ENCODE results near the gene DNAAF6.
"Not testable (repeated sequence)": the region's sequence is repeated elsewhere in the genome, so short reads cannot be mapped to it uniquely, and the experiment has no call there.

The DNAAF6 gene

DNA sequence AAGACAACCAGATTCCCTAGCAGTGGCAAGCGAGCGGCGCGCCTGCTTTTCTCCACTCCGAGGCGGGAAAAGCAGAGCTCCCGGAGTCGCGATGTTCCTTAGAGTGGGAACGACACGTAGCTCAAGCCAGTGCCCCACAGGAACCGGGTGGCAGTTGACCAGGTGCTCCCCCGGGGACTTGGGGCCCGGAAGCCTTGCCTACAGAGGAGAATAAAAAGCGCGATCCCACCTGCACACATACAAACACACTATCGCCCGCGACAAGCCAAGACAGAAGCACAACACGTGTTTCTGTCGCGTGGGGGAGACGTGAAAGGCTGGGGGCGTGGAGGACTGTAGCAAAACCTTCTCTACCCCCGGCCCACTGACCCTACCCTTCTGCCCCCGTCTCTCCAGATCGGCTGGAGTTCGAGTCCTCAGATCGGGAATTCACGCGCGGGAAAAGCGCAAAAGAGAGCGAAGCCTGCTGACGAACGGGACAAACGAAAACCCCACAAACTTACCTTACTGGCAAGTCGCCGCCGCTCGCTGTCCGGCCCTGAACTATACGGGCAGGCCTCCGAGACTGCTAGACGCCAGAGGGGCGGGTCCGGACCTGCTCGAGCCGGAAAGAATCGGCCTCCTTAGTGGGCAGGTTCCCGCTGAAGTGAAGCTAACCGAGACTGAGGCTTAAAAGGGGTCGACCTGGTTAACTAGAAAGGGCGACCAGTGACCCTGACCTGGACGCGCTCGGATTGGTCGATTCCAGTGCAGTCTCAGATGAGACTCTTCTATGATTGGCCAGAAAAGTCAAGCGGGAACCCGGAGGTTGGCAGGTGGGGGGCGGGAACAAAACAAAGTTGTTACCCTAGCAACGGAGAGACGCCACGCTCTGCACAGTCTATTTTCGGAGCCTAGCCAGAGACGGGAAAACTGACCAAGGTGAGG, at the start of gene DNAAF6, which contains the start of gene NUP62CL:
Gene DNAAF6 (plus strand): TSS at position 842 of the 927 bp plus-strand sequence. CDS start 6,265 bp downstream, outside the sequence.
Gene NUP62CL (minus strand): TSS at position 664 of the 927 bp plus-strand sequence. CDS start 31,287 bp downstream, outside the sequence.
- peaks cover 0 to 2% of the 10 kb centered on the region in 2 donors for H3K4me1 ChIP-seq (ENCODE audit: control insufficient read depth in 1 of 2, insufficient read depth in 2 of 2, low read length in 2 of 2)
- H3K27me3 ChIP-seq (ENCODE audit: low read depth, low read length) = no peaks in the 10 kb centered on the region
- H3K9me3 ChIP-seq (ENCODE audit: control insufficient read depth in 1 of 2, low read length in 2 of 2) = no peaks in the 10 kb centered on the region
- peak within 1 kb of the TSS; percentile 62 to 65 for H3K4me3 ChIP-seq (ENCODE audit: low read depth in 1 of 2, low read length in 2 of 2)
- no peak within 1 kb of the TSS for H3K27ac ChIP-seq (ENCODE audit: low read length)
- H3K36me3 ChIP-seq (ENCODE audit: control insufficient read depth in 1 of 2, insufficient read depth in 2 of 2, low read length in 2 of 2) = no peaks in the 10 kb centered on the region

- not testable (repeated sequence) for H3K4me1 ChIP-seq (ENCODE audit: control insufficient read depth in 1 of 2, insufficient read depth in 2 of 2, low read length in 2 of 2); H3K4me3 ChIP-seq (ENCODE audit: low read depth in 1 of 2, low read length in 2 of 2); H3K27me3 ChIP-seq (ENCODE audit: low read depth, low read length); H3K27ac ChIP-seq (ENCODE audit: low read length); H3K36me3 ChIP-seq (ENCODE audit: control insufficient read depth in 1 of 2, insufficient read depth in 2 of 2, low read length in 2 of 2); H3K9me3 ChIP-seq (ENCODE audit: control insufficient read depth in 1 of 2, low read length in 2 of 2)
Measured at GRCh38 chrX:107157618-107158017, 48.8 kb upstream of the DNAAF6 start.

DNA sequence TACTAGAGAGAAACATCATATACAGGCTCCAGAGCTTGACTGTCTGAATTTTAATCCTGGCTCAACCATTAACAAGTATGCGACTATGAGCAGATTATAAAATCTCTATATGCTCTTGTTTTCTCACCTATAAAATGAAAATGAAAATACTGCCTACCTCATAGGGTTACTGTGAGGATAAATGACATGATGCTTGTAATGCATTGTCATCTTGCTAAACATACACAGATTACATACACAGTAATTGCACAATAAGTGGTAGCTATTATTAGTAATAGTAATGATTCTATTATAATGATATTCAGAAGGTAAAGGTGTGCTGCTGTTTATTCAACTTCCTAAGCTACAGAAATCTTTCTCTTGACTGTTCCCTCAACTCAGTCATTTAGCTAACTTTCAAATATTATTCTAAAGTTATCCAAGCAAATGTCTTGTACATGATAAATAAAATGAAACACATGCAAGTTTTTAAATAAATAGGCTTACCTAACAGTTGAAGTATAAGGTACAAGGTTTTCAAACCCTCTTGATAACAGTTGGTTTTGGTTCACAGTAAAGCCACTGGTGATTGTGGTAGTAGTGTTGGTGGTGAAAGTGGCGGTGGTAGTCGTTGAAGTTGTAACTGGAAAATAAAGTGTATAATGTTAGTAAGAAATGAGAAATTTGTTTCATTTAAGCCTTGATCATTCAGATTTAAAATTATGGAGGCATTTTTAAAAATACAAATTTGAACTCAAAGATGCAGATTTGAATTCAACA, 39.1 kb upstream of the DNAAF6 start:
- Histone ChIP-seq H3K9me3 (ENCODE audit: control insufficient read depth in 1 of 2, low read length in 2 of 2) (no peaks in the 10 kb centered on the region), H3K27me3 (ENCODE audit: low read depth, low read length) (no peaks in the 10 kb centered on the region), H3K36me3 (ENCODE audit: control insufficient read depth in 1 of 2, insufficient read depth in 2 of 2, low read length in 2 of 2) (no peaks in the 10 kb centered on the region), H3K4me3 (ENCODE audit: low read depth in 1 of 2, low read length in 2 of 2) (no peak overlapping the region), H3K4me1 (ENCODE audit: control insufficient read depth in 1 of 2, insufficient read depth in 2 of 2, low read length in 2 of 2) (no peaks in the 10 kb centered on the region), H3K27ac (ENCODE audit: low read length) (no peak overlapping the region)

DNA sequence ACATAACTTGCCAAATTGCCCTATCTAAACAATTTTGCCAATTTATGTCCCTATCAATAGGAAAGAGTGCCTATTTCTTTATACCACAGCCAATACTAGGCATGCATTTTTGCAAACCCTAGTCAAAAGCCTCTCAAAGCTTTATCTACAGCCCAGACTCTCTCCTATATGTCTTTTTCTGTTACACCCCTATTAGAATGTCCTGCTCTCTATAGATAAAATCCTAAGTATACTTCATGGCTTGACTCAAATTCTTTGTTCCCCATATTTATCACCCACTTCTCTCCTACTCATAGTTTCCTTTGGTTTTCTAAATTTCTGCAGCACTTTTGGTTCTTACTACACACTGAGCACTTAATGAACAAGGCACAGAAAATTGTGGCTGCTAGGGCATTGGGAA, 38.2 kb upstream of the DNAAF6 start:
- no peaks in the 10 kb centered on the region for H3K27me3 ChIP-seq (ENCODE audit: low read depth, low read length)
- no peak overlapping the region for H3K27ac ChIP-seq (ENCODE audit: low read length)
- no peaks in the 10 kb centered on the region for H3K36me3 ChIP-seq (ENCODE audit: control insufficient read depth in 1 of 2, insufficient read depth in 2 of 2, low read length in 2 of 2)
- no peaks in the 10 kb centered on the region for H3K4me1 ChIP-seq (ENCODE audit: control insufficient read depth in 1 of 2, insufficient read depth in 2 of 2, low read length in 2 of 2)
- H3K4me3 ChIP-seq (ENCODE audit: low read depth in 1 of 2, low read length in 2 of 2) = no peak overlapping the region
- H3K9me3 ChIP-seq (ENCODE audit: control insufficient read depth in 1 of 2, low read length in 2 of 2) = no peaks in the 10 kb centered on the region

DNA sequence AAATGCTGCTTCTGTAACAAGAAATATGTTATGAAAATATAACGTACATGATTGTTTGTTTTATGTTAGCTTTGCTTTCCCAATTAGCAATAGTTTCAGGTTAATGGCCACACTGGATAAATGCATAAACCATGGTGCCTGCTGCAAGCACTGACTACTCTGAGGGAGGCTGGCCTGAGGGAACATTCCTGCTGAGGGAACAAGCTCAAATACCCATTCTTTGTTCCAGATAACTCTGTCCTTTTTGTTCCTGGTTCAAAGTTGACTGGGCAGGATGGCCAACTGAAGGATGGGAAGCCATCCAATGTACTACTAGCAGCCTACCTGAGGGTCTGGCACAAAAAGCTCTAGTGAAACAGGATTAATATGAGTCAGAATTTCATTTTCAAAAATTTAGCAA, 37.7 kb upstream of the DNAAF6 start:
- no peaks in the 10 kb centered on the region for H3K4me1 ChIP-seq (ENCODE audit: control insufficient read depth in 1 of 2, insufficient read depth in 2 of 2, low read length in 2 of 2)
- H3K36me3 ChIP-seq (ENCODE audit: control insufficient read depth in 1 of 2, insufficient read depth in 2 of 2, low read length in 2 of 2) = no peaks in the 10 kb centered on the region
- H3K9me3 ChIP-seq (ENCODE audit: control insufficient read depth in 1 of 2, low read length in 2 of 2) = no peaks in the 10 kb centered on the region
- H3K4me3 ChIP-seq (ENCODE audit: low read depth in 1 of 2, low read length in 2 of 2) = no peak overlapping the region
- no peak overlapping the region for H3K27ac ChIP-seq (ENCODE audit: low read length)
- no peaks in the 10 kb centered on the region for H3K27me3 ChIP-seq (ENCODE audit: low read depth, low read length)

GRCh38 chrX:107171369-107172102, 34.9 kb upstream of the DNAAF6 start:
- H3K27ac ChIP-seq (ENCODE audit: low read length) = no peak overlapping the region
- no peaks in the 10 kb centered on the region for H3K27me3 ChIP-seq (ENCODE audit: low read depth, low read length)
- no peaks in the 10 kb centered on the region for H3K4me1 ChIP-seq (ENCODE audit: control insufficient read depth in 1 of 2, insufficient read depth in 2 of 2, low read length in 2 of 2)
- no peaks in the 10 kb centered on the region for H3K36me3 ChIP-seq (ENCODE audit: control insufficient read depth in 1 of 2, insufficient read depth in 2 of 2, low read length in 2 of 2)
- no peak overlapping the region for H3K4me3 ChIP-seq (ENCODE audit: low read depth in 1 of 2, low read length in 2 of 2)
- no peaks in the 10 kb centered on the region for H3K9me3 ChIP-seq (ENCODE audit: control insufficient read depth in 1 of 2, low read length in 2 of 2)

DNA sequence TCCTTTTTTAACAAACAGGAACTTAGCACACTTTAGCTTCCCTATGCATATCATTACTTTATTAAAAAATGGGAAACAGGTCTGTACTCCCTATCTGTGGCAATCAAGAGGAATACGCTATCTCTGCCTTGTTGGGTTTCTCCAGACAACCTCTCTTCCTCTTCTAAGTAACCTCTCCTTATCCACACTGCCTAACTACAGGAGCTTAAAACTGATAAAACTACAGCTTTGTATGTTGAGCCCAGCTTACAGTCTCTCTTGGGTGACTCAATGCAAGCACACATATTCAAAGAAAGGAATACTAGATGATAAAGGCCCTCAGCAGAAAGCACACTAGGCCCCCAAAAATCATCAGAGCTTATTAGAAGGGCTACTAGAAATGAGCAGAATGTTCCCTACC, 9.1 kb upstream of the DNAAF6 start:
- Histone ChIP-seq H3K4me1 (ENCODE audit: control insufficient read depth in 1 of 2, insufficient read depth in 2 of 2, low read length in 2 of 2) (no peaks in the 10 kb centered on the region), H3K4me3 (ENCODE audit: low read depth in 1 of 2, low read length in 2 of 2) (no peak overlapping the region), H3K27ac (ENCODE audit: low read length) (no peak overlapping the region), H3K36me3 (ENCODE audit: control insufficient read depth in 1 of 2, insufficient read depth in 2 of 2, low read length in 2 of 2) (no peaks in the 10 kb centered on the region), H3K9me3 (ENCODE audit: control insufficient read depth in 1 of 2, low read length in 2 of 2) (no peaks in the 10 kb centered on the region), H3K27me3 (ENCODE audit: low read depth, low read length) (no peaks in the 10 kb centered on the region)

GRCh38 chrX:107198074-107198473, 8.3 kb upstream of the DNAAF6 start:
- H3K4me3 ChIP-seq (ENCODE audit: low read depth in 1 of 2, low read length in 2 of 2); H3K4me1 ChIP-seq (ENCODE audit: control insufficient read depth in 1 of 2, insufficient read depth in 2 of 2, low read length in 2 of 2); H3K27ac ChIP-seq (ENCODE audit: low read length); H3K36me3 ChIP-seq (ENCODE audit: control insufficient read depth in 1 of 2, insufficient read depth in 2 of 2, low read length in 2 of 2); H3K9me3 ChIP-seq (ENCODE audit: control insufficient read depth in 1 of 2, low read length in 2 of 2); H3K27me3 ChIP-seq (ENCODE audit: low read depth, low read length): not testable (repeated sequence)

GRCh38 chrX:107199491-107199890, 6.9 kb upstream of the DNAAF6 start:
- no peaks in the 10 kb centered on the region for H3K4me1 ChIP-seq (ENCODE audit: control insufficient read depth in 1 of 2, insufficient read depth in 2 of 2, low read length in 2 of 2)
- H3K27ac ChIP-seq (ENCODE audit: low read length) = no peak overlapping the region
- no peaks in the 10 kb centered on the region for H3K36me3 ChIP-seq (ENCODE audit: control insufficient read depth in 1 of 2, insufficient read depth in 2 of 2, low read length in 2 of 2)
- no peaks in the 10 kb centered on the region for H3K27me3 ChIP-seq (ENCODE audit: low read depth, low read length)
- no peak overlapping the region for H3K4me3 ChIP-seq (ENCODE audit: low read depth in 1 of 2, low read length in 2 of 2)
- H3K9me3 ChIP-seq (ENCODE audit: control insufficient read depth in 1 of 2, low read length in 2 of 2) = no peaks in the 10 kb centered on the region

DNA sequence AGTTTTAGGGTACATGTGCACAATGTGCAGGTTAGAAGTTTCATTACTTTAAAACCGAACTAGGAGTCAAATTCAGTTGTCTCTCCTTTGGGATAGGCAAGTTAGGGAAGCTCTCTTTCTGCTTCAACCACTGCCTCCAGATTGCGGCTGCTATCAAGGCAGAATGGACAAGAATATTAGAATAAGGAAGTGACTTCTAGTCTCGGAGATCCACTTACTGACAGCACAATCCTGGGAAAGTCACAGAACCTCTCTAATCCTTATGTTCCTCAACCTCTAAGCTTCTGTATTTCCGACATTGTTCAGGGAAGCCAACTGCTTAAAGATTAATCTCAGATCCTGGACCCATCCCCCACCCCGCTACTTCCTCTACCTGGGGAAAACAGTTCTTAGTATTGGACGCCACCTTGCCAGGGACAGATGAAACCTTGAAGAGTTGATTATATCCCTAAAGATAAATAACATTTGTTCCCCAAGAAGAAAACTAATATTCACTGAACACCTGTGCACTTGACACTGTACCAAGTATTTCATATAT, 2.3 kb upstream of the DNAAF6 start:
- Histone ChIP-seq H3K36me3 (ENCODE audit: control insufficient read depth in 1 of 2, insufficient read depth in 2 of 2, low read length in 2 of 2) (no peaks in the 10 kb centered on the region), H3K9me3 (ENCODE audit: control insufficient read depth in 1 of 2, low read length in 2 of 2) (no peaks in the 10 kb centered on the region), H3K27me3 (ENCODE audit: low read depth, low read length) (no peaks in the 10 kb centered on the region), H3K27ac (ENCODE audit: low read length) (no peak overlapping the region), H3K4me3 (ENCODE audit: low read depth in 1 of 2, low read length in 2 of 2) (no peak overlapping the region), H3K4me1 (ENCODE audit: control insufficient read depth in 1 of 2, insufficient read depth in 2 of 2, low read length in 2 of 2) (peaks cover 0 to 2% of the 10 kb centered on the region in 2 donors)

GRCh38 chrX:107206697-107207065, 270 bp downstream of the DNAAF6 start:
- no peaks in the 10 kb centered on the region for H3K27me3 ChIP-seq (ENCODE audit: low read depth, low read length)
- H3K4me1 ChIP-seq (ENCODE audit: control insufficient read depth in 1 of 2, insufficient read depth in 2 of 2, low read length in 2 of 2) = peaks cover 0 to 2% of the 10 kb centered on the region in 2 donors
- H3K27ac ChIP-seq (ENCODE audit: low read length) = no peak overlapping the region
- peak overlapping the region; percentile 62 to 65 for H3K4me3 ChIP-seq (ENCODE audit: low read depth in 1 of 2, low read length in 2 of 2)
- H3K9me3 ChIP-seq (ENCODE audit: control insufficient read depth in 1 of 2, low read length in 2 of 2) = no peaks in the 10 kb centered on the region
- no peaks in the 10 kb centered on the region for H3K36me3 ChIP-seq (ENCODE audit: control insufficient read depth in 1 of 2, insufficient read depth in 2 of 2, low read length in 2 of 2)
